ENCODE measurements around the gene KRT40.

DNA sequence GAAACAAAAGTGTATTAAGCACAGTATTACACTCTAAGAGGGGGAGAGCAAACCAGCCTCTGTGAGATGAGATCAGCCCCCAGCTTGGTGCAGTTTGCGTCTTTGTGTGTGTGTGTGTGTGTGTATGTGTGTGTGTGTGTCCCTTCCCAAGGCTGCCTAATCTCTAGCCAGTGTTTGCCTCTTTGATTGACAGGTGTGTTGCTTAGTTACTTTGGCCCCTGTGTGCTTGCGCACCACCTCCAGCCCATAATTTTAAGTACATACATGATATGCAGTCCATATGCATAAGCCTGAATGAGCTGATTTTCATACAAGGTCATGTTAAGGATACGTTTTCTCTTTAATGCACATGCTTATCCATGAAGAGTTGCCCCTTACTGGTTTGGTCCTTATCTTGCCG is 17.7 kb upstream of the KRT40 start:
- TF ChIP-seq, protein P1, sequence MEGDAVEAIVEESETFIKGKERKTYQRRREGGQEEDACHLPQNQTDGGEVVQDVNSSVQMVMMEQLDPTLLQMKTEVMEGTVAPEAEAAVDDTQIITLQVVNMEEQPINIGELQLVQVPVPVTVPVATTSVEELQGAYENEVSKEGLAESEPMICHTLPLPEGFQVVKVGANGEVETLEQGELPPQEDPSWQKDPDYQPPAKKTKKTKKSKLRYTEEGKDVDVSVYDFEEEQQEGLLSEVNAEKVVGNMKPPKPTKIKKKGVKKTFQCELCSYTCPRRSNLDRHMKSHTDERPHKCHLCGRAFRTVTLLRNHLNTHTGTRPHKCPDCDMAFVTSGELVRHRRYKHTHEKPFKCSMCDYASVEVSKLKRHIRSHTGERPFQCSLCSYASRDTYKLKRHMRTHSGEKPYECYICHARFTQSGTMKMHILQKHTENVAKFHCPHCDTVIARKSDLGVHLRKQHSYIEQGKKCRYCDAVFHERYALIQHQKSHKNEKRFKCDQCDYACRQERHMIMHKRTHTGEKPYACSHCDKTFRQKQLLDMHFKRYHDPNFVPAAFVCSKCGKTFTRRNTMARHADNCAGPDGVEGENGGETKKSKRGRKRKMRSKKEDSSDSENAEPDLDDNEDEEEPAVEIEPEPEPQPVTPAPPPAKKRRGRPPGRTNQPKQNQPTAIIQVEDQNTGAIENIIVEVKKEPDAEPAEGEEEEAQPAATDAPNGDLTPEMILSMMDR (IDR thresholded peaks at IDR 0.05 in 2 of 3, conservative IDR thresholded peaks at IDR 0.05 in 1 of 3; ENCODE audit: borderline replicate concordance in 1 of 3, insufficient read depth in 1 of 3, low read depth in 2 of 3, low read length in 2 of 3) = no peak
- TF ChIP-seq POLR2A (IDR thresholded peaks at IDR 0.05; ENCODE audit: borderline replicate concordance, extremely low read depth, insufficient read depth, insufficient read length) (no peak), POLR2AphosphoS5 (IDR thresholded peaks at IDR 0.05; ENCODE audit: low read depth, low read length) (no peak), EZH2 (IDR thresholded peaks at IDR 0.05) (no peak)
- TF ChIP-seq, protein P2, sequence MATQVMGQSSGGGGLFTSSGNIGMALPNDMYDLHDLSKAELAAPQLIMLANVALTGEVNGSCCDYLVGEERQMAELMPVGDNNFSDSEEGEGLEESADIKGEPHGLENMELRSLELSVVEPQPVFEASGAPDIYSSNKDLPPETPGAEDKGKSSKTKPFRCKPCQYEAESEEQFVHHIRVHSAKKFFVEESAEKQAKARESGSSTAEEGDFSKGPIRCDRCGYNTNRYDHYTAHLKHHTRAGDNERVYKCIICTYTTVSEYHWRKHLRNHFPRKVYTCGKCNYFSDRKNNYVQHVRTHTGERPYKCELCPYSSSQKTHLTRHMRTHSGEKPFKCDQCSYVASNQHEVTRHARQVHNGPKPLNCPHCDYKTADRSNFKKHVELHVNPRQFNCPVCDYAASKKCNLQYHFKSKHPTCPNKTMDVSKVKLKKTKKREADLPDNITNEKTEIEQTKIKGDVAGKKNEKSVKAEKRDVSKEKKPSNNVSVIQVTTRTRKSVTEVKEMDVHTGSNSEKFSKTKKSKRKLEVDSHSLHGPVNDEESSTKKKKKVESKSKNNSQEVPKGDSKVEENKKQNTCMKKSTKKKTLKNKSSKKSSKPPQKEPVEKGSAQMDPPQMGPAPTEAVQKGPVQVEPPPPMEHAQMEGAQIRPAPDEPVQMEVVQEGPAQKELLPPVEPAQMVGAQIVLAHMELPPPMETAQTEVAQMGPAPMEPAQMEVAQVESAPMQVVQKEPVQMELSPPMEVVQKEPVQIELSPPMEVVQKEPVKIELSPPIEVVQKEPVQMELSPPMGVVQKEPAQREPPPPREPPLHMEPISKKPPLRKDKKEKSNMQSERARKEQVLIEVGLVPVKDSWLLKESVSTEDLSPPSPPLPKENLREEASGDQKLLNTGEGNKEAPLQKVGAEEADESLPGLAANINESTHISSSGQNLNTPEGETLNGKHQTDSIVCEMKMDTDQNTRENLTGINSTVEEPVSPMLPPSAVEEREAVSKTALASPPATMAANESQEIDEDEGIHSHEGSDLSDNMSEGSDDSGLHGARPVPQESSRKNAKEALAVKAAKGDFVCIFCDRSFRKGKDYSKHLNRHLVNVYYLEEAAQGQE (IDR thresholded peaks at IDR 0.05; ENCODE audit: low read depth) = no peak

All from HCT116 (cell line).